GM12878 (cell line): ENCODE results near the gene SLC39A8. TPM values are rescaled to one million over a fixed set of nuclear protein-coding genes. Genes with fewer than 3 reads are reported as not detected.

Experiments
- BHLHE40 ChIP-seq, 2 experiments: fragments of 450-650 bp in 1 of 2; IDR thresholded peaks; 2 replicates each; pipeline ENCODE4 v1.6.1; 2011 to 2017; ENCODE audit warnings: low read depth in 2 of 2, borderline replicate concordance in 1 of 2, improper control_type of control experiment in 1 of 2, low read length in 1 of 2, mild to moderate bottlenecking in 1 of 2
- CBFB ChIP-seq: IDR thresholded peaks from 2 replicates; pipeline ENCODE4 v1.6.1; 2016; ENCODE audit warnings: antibody characterized with exemption, low read depth
- CBX3 ChIP-seq: fragments of 200-600 bp; sonication (generic); IDR thresholded peaks from 2 replicates; pipeline ENCODE4 v1.6.1; 2016; ENCODE audit warnings: low read depth, borderline replicate concordance
- CHD1 ChIP-seq: IDR thresholded peaks from 2 replicates; pipeline ENCODE4 v1.6.1; 2012; ENCODE audit warnings: low read depth, low read length, improper control_type of control experiment
- CTCF ChIP-seq, 3 experiments: IDR thresholded peaks in 2 of 3; conservative IDR thresholded peaks in 1 of 3; 2 replicates each; pipeline ENCODE4 v1.5.1; 2011; ENCODE audit warnings: low read depth in 3 of 3, low read length in 3 of 3, mild to moderate bottlenecking in 3 of 3, control low read depth in 2 of 3, moderate library complexity in 2 of 3, inconsistent platforms in 1 of 3, mixed read lengths in 1 of 3; ENCODE audit not compliant: control insufficient read depth in 2 of 3, insufficient read depth in 1 of 3; ENCODE audit errors: extremely low read depth in 1 of 3
- EED ChIP-seq: sonication (generic); IDR thresholded peaks from 2 replicates; pipeline ENCODE4 v1.6.1; 2016; ENCODE audit warnings: antibody characterized with exemption, low read depth
- EGR1 ChIP-seq, 2 experiments: IDR thresholded peaks; 1 replicate in 1 of 2; 2 replicates in 1 of 2; pipeline ENCODE4 v1.6.1; 2011 to 2012; ENCODE audit warnings: low read depth in 2 of 2, low read length in 2 of 2, borderline replicate concordance in 1 of 2, mild to moderate bottlenecking in 1 of 2, moderate library complexity in 1 of 2
- HCFC1 ChIP-seq: fragments of 150-350 bp; IDR thresholded peaks from 2 replicates; pipeline ENCODE4 v1.6.1; 2014; ENCODE audit warnings: low read length
- IKZF1 ChIP-seq: fragments of 450-650 bp; conservative IDR thresholded peaks from 2 replicates; pipeline ENCODE4 v1.6.1; 2017; ENCODE audit warnings: antibody characterized with exemption, mild to moderate bottlenecking
- IRF4 ChIP-seq: IDR thresholded peaks from 2 replicates; pipeline ENCODE4 v1.6.1; 2011; ENCODE audit warnings: low read depth, low read length
- KDM1A ChIP-seq: fragments of 200-600 bp; sonication (generic); IDR thresholded peaks from 2 replicates; pipeline ENCODE4 v1.6.1; 2016; ENCODE audit warnings: borderline replicate concordance
- POU2F2 ChIP-seq: IDR thresholded peaks from 3 replicates; pipeline ENCODE4 v1.6.1; 2011; ENCODE audit warnings: low read depth, mild to moderate bottlenecking, low read length, borderline replicate concordance
- RAD21 ChIP-seq: IDR thresholded peaks from 2 replicates; pipeline ENCODE4 v1.6.1; 2011; ENCODE audit warnings: mild to moderate bottlenecking, low read depth, low read length, moderate library complexity; ENCODE audit not compliant: insufficient read depth
- TCF12 ChIP-seq: IDR thresholded peaks from 2 replicates; pipeline ENCODE4 v1.6.1; 2011; ENCODE audit warnings: low read depth, mild to moderate bottlenecking, low read length
- ZBED1 ChIP-seq: IDR thresholded peaks from 2 replicates; pipeline ENCODE4 v1.6.1; 2016; ENCODE audit warnings: borderline replicate concordance
- ZNF274 ChIP-seq: IDR thresholded peaks from one replicate; pipeline ENCODE4 v1.8.0; 2011; ENCODE audit not compliant: insufficient read length, insufficient read depth
- polyA plus RNA-seq, 11 experiments: library from polyadenylated mRNA; depleted of rRNA in 4 of 11; unstranded in 6 of 11; stranded (reverse) in 5 of 11; fragments of >200 nt; fragmentation: Nextera tagmentation in 4 of 11; fragmentation: Illumina TruSeq in 1 of 11; extraction: Ambion mirVana in 4 of 11; extraction: Trizol in 1 of 11; gene quantifications; 1 replicate in 1 of 11; 2 replicates in 10 of 11; pipeline versions ENCODE4 v1.2.1 to v1.2.3, GENCODE V29; 2011 to 2016; ENCODE audit warnings: inconsistent platforms in 2 of 11, missing spikeins in 2 of 11, low read depth in 1 of 11
- total RNA-seq, 4 experiments: library from RNA; depleted of rRNA in 3 of 4; stranded (reverse); fragments of >200 nt in 3 of 4; fragmentation: Illumina TruSeq in 1 of 4; extraction: Trizol in 1 of 4; gene quantifications; 2 replicates each; pipeline versions ENCODE4 v1.2.1 to v1.2.3, GENCODE V29; 2013 to 2021
- TF ChIP-seq, protein P1 (sequence below): fragments of 450-650 bp; IDR thresholded peaks from 2 replicates; pipeline ENCODE4 v1.6.1; 2017; ENCODE audit warnings: mild to moderate bottlenecking, moderate library complexity
- TF ChIP-seq, protein P2 (sequence below): IDR thresholded peaks from 2 replicates; pipeline ENCODE4 v1.6.1; 2011; ENCODE audit warnings: mild to moderate bottlenecking, low read depth, low read length, moderate library complexity; ENCODE audit not compliant: insufficient replicate concordance
- TF ChIP-seq, protein P3 (sequence below): fragments of 450-650 bp; IDR thresholded peaks from 2 replicates; pipeline ENCODE4 v1.6.1; 2017; ENCODE audit warnings: mild to moderate bottlenecking, moderate library complexity

The SLC39A8 gene
- total and polyA plus RNA-seq, 10 of the 15 experiments (the other 5 are each of a cell fraction or from before 2014, with no cell fraction given): 7.9 to 47.8 (median 32.8) TPM

DNA sequence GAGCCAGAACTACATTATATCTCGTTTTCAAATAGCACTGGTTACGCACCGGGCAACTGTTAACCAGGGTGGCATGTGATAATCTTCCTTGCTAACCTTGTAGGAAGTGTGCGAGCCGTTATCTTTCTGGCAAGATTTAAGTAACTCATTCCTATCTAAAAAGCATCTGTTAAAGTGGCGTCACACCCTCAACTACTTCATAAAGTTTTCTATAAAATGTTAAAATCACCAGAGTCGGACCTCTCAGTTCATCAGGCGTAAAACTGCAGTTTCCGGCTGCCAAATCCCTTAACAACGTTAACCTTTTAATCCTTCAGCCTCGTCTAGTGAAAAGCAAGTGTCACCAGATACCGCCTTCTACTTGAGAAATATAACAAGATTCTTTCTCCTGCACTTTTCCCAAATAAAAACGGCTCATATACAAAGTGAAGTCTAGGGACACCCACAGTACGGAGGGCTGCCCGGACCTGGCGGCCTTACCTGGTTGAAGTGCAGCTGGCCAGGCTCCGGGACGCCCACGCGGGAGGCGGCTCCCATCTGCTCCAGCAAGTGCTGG, 1.2 kb downstream of the SLC39A8 start (continued):
- TF ChIP-seq, protein P1, sequence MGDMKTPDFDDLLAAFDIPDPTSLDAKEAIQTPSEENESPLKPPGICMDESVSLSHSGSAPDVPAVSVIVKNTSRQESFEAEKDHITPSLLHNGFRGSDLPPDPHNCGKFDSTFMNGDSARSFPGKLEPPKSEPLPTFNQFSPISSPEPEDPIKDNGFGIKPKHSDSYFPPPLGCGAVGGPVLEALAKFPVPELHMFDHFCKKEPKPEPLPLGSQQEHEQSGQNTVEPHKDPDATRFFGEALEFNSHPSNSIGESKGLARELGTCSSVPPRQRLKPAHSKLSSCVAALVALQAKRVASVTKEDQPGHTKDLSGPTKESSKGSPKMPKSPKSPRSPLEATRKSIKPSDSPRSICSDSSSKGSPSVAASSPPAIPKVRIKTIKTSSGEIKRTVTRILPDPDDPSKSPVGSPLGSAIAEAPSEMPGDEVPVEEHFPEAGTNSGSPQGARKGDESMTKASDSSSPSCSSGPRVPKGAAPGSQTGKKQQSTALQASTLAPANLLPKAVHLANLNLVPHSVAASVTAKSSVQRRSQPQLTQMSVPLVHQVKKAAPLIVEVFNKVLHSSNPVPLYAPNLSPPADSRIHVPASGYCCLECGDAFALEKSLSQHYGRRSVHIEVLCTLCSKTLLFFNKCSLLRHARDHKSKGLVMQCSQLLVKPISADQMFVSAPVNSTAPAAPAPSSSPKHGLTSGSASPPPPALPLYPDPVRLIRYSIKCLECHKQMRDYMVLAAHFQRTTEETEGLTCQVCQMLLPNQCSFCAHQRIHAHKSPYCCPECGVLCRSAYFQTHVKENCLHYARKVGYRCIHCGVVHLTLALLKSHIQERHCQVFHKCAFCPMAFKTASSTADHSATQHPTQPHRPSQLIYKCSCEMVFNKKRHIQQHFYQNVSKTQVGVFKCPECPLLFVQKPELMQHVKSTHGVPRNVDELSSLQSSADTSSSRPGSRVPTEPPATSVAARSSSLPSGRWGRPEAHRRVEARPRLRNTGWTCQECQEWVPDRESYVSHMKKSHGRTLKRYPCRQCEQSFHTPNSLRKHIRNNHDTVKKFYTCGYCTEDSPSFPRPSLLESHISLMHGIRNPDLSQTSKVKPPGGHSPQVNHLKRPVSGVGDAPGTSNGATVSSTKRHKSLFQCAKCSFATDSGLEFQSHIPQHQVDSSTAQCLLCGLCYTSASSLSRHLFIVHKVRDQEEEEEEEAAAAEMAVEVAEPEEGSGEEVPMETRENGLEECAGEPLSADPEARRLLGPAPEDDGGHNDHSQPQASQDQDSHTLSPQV: no peak
- TF ChIP-seq CBX3 (no peak), HCFC1 (no peak), BHLHE40 (IDR thresholded peaks at IDR 0.05; ENCODE audit: borderline replicate concordance in 1 of 2, low read depth in 2 of 2, low read length in 1 of 2) (peak in 1 of 2 experiments; percentile 11; a peak in 1 of 4 replicates), EED (no peak), EGR1 (IDR thresholded peaks at IDR 0.05; ENCODE audit: borderline replicate concordance in 1 of 2, low read depth in 2 of 2, low read length in 2 of 2) (peak in 1 of 2 experiments; percentile 92; a peak in 2 of 3 replicates), ZBED1 (peak; percentile 21; the same call in 1 of the 2 replicates), KDM1A (no peak), IRF4 (no peak), RAD21 (no peak), IKZF1 (no peak), POU2F2 (no peak), CBFB (no peak), CHD1 (0 out of 2 replicates have a peak, but pooled peaks have one; percentile 46), ZNF274 (no peak), CTCF (IDR thresholded peaks at IDR 0.05 in 2 of 3, conservative IDR thresholded peaks at IDR 0.05 in 1 of 3; ENCODE audit: control insufficient read depth in 2 of 3, extremely low read depth in 1 of 3, insufficient read depth in 1 of 3, low read depth in 3 of 3, low read length in 3 of 3) (no peak), TCF12 (peak; percentile 80)
- TF ChIP-seq, protein P2, sequence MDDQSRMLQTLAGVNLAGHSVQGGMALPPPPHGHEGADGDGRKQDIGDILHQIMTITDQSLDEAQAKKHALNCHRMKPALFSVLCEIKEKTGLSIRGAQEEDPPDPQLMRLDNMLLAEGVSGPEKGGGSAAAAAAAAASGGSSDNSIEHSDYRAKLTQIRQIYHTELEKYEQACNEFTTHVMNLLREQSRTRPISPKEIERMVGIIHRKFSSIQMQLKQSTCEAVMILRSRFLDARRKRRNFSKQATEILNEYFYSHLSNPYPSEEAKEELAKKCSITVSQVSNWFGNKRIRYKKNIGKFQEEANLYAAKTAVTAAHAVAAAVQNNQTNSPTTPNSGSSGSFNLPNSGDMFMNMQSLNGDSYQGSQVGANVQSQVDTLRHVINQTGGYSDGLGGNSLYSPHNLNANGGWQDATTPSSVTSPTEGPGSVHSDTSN: no peak
- TF ChIP-seq, protein P3, sequence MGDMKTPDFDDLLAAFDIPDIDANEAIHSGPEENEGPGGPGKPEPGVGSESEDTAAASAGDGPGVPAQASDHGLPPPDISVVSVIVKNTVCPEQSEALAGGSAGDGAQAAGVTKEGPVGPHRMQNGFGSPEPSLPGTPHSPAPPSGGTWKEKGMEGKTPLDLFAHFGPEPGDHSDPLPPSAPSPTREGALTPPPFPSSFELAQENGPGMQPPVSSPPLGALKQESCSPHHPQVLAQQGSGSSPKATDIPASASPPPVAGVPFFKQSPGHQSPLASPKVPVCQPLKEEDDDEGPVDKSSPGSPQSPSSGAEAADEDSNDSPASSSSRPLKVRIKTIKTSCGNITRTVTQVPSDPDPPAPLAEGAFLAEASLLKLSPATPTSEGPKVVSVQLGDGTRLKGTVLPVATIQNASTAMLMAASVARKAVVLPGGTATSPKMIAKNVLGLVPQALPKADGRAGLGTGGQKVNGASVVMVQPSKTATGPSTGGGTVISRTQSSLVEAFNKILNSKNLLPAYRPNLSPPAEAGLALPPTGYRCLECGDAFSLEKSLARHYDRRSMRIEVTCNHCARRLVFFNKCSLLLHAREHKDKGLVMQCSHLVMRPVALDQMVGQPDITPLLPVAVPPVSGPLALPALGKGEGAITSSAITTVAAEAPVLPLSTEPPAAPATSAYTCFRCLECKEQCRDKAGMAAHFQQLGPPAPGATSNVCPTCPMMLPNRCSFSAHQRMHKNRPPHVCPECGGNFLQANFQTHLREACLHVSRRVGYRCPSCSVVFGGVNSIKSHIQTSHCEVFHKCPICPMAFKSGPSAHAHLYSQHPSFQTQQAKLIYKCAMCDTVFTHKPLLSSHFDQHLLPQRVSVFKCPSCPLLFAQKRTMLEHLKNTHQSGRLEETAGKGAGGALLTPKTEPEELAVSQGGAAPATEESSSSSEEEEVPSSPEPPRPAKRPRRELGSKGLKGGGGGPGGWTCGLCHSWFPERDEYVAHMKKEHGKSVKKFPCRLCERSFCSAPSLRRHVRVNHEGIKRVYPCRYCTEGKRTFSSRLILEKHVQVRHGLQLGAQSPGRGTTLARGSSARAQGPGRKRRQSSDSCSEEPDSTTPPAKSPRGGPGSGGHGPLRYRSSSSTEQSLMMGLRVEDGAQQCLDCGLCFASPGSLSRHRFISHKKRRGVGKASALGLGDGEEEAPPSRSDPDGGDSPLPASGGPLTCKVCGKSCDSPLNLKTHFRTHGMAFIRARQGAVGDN: no peak
